Fibroblast of lung (primary cell): ENCODE measurements around the gene UGP2.

Experiments
- EZH2 ChIP-seq: IDR thresholded peaks from 2 replicates; pipeline ENCODE4 v1.5.1; 2012; ENCODE audit warnings: low read length, control low read depth, mild to moderate bottlenecking; ENCODE audit errors: missing control alignments
- TF ChIP-seq, protein P1 (sequence below), 2 donors: IDR thresholded peaks in 1 of 2; conservative IDR thresholded peaks in 1 of 2; 1 replicate in 1 of 2; 2 replicates in 1 of 2; pipeline ENCODE4 v1.5.1; 2011 to 2012; ENCODE audit warnings: low read length in 2 of 2, control low read depth in 1 of 2, inconsistent platforms in 1 of 2, low read depth in 1 of 2, mild to moderate bottlenecking in 1 of 2

DNA sequence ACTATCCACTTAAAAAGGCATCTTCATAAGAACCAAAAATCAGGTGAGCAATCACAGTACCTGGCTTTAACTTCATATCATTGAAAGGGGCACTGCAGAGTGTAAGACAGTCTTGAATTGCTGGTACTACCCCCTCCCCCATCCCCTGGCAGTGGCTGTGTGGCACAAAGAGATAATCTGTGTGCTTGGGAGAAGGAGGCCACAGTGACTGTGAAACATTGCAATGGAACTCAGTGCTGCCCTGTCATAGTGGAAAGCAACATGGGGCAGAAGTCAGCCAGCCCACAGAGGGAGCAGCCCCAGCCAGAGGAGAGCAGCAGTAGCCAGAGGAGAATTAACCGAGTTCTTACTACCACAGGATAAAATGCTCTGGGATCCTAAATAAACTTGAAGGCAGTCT, 45.3 kb upstream of the UGP2 start:
- TF ChIP-seq, protein P1, sequence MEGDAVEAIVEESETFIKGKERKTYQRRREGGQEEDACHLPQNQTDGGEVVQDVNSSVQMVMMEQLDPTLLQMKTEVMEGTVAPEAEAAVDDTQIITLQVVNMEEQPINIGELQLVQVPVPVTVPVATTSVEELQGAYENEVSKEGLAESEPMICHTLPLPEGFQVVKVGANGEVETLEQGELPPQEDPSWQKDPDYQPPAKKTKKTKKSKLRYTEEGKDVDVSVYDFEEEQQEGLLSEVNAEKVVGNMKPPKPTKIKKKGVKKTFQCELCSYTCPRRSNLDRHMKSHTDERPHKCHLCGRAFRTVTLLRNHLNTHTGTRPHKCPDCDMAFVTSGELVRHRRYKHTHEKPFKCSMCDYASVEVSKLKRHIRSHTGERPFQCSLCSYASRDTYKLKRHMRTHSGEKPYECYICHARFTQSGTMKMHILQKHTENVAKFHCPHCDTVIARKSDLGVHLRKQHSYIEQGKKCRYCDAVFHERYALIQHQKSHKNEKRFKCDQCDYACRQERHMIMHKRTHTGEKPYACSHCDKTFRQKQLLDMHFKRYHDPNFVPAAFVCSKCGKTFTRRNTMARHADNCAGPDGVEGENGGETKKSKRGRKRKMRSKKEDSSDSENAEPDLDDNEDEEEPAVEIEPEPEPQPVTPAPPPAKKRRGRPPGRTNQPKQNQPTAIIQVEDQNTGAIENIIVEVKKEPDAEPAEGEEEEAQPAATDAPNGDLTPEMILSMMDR (conservative IDR thresholded peaks at IDR 0.05 in 1 of 2, IDR thresholded peaks at IDR 0.05 in 1 of 2; ENCODE audit: low read depth in 1 of 2, low read length in 2 of 2), result no peak
- no peak for TF ChIP-seq EZH2
